GM12872 (cell line): Measurements from ENCODE around the gene COX15.

Experiments used
- TF ChIP-seq, protein P1 (sequence below): IDR thresholded peaks from 3 replicates; pipeline ENCODE4 v1.5.1; 2011; ENCODE audit warnings: low read depth, mild to moderate bottlenecking, low read length, moderate library complexity; ENCODE audit not compliant: insufficient read depth

COX15 gene

GRCh38 chr10:99732033-99732842 is at the start of gene COX15, which contains the start of gene CUTC:
COX15 (minus strand) TSS chr10:99732127; CDS start chr10:99732049, 78 bp downstream.
CUTC (plus strand) TSS chr10:99732234; CDS start chr10:99732349, 115 bp downstream.
- TF ChIP-seq, protein P1, sequence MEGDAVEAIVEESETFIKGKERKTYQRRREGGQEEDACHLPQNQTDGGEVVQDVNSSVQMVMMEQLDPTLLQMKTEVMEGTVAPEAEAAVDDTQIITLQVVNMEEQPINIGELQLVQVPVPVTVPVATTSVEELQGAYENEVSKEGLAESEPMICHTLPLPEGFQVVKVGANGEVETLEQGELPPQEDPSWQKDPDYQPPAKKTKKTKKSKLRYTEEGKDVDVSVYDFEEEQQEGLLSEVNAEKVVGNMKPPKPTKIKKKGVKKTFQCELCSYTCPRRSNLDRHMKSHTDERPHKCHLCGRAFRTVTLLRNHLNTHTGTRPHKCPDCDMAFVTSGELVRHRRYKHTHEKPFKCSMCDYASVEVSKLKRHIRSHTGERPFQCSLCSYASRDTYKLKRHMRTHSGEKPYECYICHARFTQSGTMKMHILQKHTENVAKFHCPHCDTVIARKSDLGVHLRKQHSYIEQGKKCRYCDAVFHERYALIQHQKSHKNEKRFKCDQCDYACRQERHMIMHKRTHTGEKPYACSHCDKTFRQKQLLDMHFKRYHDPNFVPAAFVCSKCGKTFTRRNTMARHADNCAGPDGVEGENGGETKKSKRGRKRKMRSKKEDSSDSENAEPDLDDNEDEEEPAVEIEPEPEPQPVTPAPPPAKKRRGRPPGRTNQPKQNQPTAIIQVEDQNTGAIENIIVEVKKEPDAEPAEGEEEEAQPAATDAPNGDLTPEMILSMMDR = peak; percentile 63

DNA sequence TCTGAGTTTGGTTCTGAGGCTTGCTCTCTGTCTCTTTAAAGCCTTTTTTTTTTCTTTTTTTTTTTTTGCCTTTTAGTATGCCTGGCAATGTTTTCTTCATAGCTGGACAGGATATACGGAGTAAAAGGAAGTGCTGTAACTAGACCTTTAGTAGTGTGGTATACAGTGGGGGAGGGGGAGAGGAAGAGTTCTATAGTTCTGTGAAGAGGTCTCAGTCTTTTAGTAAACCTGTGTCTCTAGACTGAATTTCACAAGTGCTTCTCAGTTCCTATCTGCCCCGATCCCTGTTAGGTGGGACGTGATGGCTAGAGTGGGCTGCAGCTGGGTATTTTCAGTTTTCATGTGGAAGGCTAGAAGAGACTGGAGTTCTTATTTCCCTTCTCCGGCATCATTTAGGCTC is 47.4 kb upstream of the COX15 start:
- TF ChIP-seq, protein P1 = no peak

- TF ChIP-seq, protein P1 = no peak
These were observed 46.2 kb upstream of the COX15 start for GRCh38 chr10:99777918-99778714.

GRCh38 chr10:99775850-99776249 is 43.9 kb upstream of the COX15 start:
- TF ChIP-seq, protein P1 = no peak

- TF ChIP-seq, protein P1 = no peak
These were observed 38.6 kb upstream of the COX15 start for GRCh38 chr10:99770408-99771045.

- TF ChIP-seq, protein P1 = no peak
These were observed 37.8 kb upstream of the COX15 start for GRCh38 chr10:99769706-99770105.

DNA sequence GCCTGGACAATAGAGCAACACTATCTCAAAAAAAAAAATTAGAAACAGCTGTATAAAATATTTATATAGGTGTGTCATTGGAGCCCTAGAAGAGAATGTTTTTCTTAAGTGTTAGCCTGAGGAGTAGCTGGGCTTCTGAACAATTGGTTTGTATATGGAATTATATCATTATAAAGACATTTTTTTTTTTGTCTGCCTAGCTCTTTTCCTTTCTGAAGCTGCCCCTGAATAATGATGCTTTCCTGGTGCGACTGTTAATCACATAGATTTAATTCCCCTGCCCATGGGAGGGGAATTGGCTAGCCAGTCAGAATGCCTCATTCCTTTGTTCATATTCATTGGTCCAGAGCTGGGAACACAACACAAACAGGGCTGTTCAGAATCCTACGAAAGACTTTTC is 36.6 kb upstream of the COX15 start:
- TF ChIP-seq, protein P1 = no peak
